ENCODE measurements around the gene TAB3. TPM values are rescaled to one million over a fixed set of nuclear protein-coding genes. Genes with fewer than 3 reads are reported as not detected.
A peak's percentile ranks its signal among the peaks of the same experiment; 100 is the strongest.

The TAB3 gene, protein sequence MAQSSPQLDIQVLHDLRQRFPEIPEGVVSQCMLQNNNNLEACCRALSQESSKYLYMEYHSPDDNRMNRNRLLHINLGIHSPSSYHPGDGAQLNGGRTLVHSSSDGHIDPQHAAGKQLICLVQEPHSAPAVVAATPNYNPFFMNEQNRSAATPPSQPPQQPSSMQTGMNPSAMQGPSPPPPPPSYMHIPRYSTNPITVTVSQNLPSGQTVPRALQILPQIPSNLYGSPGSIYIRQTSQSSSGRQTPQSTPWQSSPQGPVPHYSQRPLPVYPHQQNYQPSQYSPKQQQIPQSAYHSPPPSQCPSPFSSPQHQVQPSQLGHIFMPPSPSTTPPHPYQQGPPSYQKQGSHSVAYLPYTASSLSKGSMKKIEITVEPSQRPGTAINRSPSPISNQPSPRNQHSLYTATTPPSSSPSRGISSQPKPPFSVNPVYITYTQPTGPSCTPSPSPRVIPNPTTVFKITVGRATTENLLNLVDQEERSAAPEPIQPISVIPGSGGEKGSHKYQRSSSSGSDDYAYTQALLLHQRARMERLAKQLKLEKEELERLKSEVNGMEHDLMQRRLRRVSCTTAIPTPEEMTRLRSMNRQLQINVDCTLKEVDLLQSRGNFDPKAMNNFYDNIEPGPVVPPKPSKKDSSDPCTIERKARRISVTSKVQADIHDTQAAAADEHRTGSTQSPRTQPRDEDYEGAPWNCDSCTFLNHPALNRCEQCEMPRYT
- 10 to 100 TPM; 13.6 to 15.7 TPM for total RNA-seq

DNA sequence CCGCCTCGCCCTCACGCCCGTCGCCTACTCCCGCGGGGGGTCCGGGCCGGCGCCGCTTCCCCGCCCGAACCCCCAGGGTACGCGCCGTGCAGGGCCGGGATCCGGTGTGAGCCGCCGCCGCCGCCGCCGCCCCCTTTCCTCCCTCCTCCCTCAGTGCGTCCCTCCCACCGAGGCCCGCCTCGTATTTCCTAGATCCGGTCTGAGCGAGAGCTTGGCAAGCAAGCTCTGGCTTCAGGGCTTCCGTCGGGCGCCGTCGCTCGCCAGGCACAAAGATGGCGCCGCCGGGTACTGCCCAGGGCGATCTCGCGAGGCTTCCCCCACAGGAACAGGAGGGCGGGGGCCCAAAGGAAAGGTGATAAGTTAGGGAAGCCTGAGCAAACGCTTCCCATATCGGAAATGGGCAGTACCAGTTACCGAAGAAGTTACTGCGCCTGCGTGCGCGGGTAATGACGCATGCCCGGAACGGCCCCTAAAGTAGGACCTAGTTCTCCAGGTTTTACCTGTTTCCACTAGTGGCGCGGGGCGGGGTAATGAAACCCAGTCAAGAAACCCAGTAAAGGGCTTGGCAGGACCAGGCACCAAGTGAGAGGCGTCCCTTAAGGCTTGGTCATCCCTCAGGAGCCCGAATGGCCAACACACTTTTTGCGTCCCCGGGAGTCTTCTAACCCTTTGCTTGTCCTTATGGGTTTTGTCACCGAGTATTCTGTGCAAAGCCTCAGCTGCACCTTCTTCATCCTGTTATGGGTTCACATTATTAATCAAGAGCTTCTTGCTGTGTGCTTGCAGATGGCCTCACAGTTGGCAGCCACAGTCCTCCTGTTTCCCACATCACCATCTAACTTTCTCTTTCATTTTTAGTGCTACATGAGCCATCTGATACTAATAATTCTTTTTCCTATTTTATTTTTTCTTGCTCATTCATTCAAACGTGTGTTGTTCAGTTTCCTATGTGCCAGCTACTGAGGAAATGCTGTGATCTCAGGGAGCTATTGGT, at the start of gene TAB3:
TSS of gene TAB3 (minus strand) at position 108 of the 994 bp plus-strand sequence. CDS start 29,666 bp downstream, outside the sequence.
- peak within 1 kb of the TSS; percentile 93 for H3K27ac Mint-ChIP-seq
- intact Hi-C loops (cut with micrococcal nuclease), result loop anchor here (1.0 to 5.0 kb wide), 8 partner anchors 58 to 312 kb away; partner anchors contain the start of genes GK and TASL
- peak within 1 kb of the TSS; percentile 85 for H3K4me3 Mint-ChIP-seq
- no peaks in the 10 kb centered on the region for H3K9me3 Mint-ChIP-seq
- peak; percentile 95 for DNase-seq
- H3K36me3 Mint-ChIP-seq (ENCODE audit: low read depth), result peaks cover 2% of the 10 kb centered on the region
- H3K27me3 Mint-ChIP-seq (ENCODE audit: low read depth), result no peaks in the 10 kb centered on the region
- CTCF ChIA-PET, result interaction anchor here (3.3 kb wide), 1 partner anchor 154 kb away, joined by 13 read pairs; no protein-coding TSS in a partner anchor
- peaks cover 30% of the 10 kb centered on the region for H3K4me1 Mint-ChIP-seq (ENCODE audit: low read depth)

DNA sequence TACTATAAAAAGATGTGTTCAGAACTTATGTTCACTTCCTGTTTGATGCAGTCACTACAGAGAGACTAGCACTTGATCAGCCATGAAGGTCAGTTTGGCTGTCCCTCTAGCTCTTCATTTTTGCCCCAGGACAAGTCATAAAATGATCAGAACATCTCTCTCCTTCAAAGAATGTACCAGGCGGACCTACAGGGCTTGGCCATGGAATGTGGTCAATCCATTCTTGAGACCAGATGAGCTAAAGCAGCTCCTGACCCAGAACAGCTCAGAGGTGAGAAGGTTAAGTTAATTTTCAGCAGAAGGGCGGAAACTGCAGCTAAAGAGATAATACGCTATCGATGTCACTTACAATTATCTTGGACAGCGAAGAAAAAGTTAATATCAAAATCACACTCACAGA, 49.2 kb upstream of the TAB3 start:
- no peaks in the 10 kb centered on the region for H3K27me3 Mint-ChIP-seq (ENCODE audit: low read depth)

DNA sequence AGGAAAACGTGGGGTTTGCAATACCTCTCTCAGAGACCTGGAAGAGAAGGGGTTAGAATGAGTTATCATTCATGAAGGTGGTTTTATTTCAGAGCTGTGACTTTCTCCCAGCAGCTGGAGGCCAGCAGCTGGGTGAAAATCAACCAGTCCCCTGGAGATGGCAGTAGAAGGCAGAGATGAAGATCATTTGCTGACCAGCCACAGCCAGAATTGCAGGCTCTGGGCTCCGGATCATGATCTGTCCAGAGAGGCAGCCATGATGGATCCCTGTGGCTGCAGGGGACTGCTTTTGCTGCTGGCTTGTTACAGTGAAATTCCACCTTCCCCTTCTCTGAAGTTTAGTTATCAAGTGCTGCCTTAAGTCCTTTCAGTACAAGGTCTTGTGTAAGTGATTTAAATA, 46.9 kb upstream of the TAB3 start:
- H3K27ac Mint-ChIP-seq, result no peak overlapping the region
- H3K4me3 Mint-ChIP-seq, result no peak overlapping the region
- H3K27me3 Mint-ChIP-seq (ENCODE audit: low read depth), result no peaks in the 10 kb centered on the region
- H3K4me1 Mint-ChIP-seq (ENCODE audit: low read depth), result no peaks in the 10 kb centered on the region
- no peaks in the 10 kb centered on the region for H3K36me3 Mint-ChIP-seq (ENCODE audit: low read depth)
- CTCF ChIA-PET, result no interaction called here
- no peak for DNase-seq
- intact Hi-C loops (cut with micrococcal nuclease), result no loop called here
- H3K9me3 Mint-ChIP-seq, result no peaks in the 10 kb centered on the region

More for the DNA sequence above, 49.2 kb upstream of the TAB3 start:
- no peak overlapping the region for H3K27ac Mint-ChIP-seq
- intact Hi-C loops (cut with micrococcal nuclease), result no loop called here
- H3K4me3 Mint-ChIP-seq, result no peak overlapping the region
- no peak for DNase-seq
- H3K4me1 Mint-ChIP-seq (ENCODE audit: low read depth), result no peaks in the 10 kb centered on the region
- H3K36me3 Mint-ChIP-seq (ENCODE audit: low read depth), result no peaks in the 10 kb centered on the region
- CTCF ChIA-PET, result no interaction called here
- H3K9me3 Mint-ChIP-seq, result no peaks in the 10 kb centered on the region

DNA sequence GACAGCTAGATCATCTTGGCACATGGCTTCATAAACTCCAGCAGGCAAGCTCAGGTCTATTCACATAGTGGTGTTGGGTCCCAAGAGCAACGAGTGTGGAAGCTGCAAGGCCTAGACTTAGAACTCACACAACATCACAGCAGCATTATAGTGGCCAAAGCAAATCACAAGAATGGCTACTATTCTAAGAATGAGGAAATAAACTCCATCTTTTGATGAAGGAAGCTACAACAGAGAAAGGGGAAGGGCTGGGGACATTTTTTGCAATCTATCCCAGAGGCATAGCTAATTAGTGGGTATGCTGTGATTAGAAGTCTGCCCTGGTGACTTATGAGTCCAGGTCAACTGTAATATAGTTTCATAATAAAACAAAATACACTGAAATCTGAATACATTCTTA, 42.9 kb upstream of the TAB3 start:
- DNase-seq, result no peak
- no peak overlapping the region for H3K4me3 Mint-ChIP-seq
- H3K9me3 Mint-ChIP-seq, result no peaks in the 10 kb centered on the region
- H3K27me3 Mint-ChIP-seq (ENCODE audit: low read depth), result no peaks in the 10 kb centered on the region
- no peak overlapping the region for H3K27ac Mint-ChIP-seq
- H3K4me1 Mint-ChIP-seq (ENCODE audit: low read depth), result no peaks in the 10 kb centered on the region
- intact Hi-C loops (cut with micrococcal nuclease), result no loop called here
- no peaks in the 10 kb centered on the region for H3K36me3 Mint-ChIP-seq (ENCODE audit: low read depth)
- CTCF ChIA-PET, result no interaction called here

DNA sequence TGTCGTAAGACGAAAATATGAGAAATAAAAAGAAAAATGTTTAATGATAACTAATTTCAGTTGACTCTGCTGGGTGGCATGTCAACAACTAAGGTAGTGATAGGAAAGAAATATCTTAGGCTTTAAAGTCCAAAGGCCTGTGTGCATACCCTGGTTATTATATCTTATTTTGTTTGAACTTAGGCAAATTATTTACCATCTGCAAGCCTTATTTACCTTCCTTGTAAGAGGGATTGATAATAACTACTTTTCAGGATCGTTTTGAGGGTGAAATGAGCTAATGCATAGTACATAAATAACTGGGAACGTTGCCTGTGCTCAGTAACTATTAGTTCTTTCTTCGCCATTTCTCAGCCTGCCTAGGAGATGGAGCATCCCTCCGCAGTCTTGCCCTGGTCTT, 41.6 kb upstream of the TAB3 start:
- no peaks in the 10 kb centered on the region for H3K4me1 Mint-ChIP-seq (ENCODE audit: low read depth)
- intact Hi-C loops (cut with micrococcal nuclease), result no loop called here
- no peak for DNase-seq
- no peaks in the 10 kb centered on the region for H3K9me3 Mint-ChIP-seq
- no peaks in the 10 kb centered on the region for H3K27me3 Mint-ChIP-seq (ENCODE audit: low read depth)
- no peak overlapping the region for H3K4me3 Mint-ChIP-seq
- H3K27ac Mint-ChIP-seq, result no peak overlapping the region
- no peaks in the 10 kb centered on the region for H3K36me3 Mint-ChIP-seq (ENCODE audit: low read depth)
- CTCF ChIA-PET, result no interaction called here

DNA sequence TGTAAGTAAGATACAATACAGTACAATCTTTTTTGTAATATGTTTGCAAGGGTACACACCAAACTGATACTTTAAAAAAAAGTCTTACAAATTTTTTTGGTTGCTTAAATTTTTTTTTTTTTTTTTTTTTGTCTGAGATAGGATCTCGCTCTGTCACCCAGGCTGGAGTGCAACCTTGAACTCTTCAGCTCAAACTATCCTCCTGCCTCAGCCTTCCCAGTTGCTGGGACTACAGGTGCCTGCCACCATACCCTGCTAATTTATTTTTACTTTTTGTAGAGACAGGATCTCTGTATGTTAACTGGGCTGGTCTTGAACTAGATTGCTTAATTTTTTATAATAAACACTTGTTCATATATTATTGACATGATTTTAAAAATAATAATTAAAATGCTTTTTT, 41.1 kb upstream of the TAB3 start:
- no peak overlapping the region for H3K27ac Mint-ChIP-seq
- no peaks in the 10 kb centered on the region for H3K27me3 Mint-ChIP-seq (ENCODE audit: low read depth)
- H3K9me3 Mint-ChIP-seq, result no peaks in the 10 kb centered on the region
- no peak overlapping the region for H3K4me3 Mint-ChIP-seq
- intact Hi-C loops (cut with micrococcal nuclease), result no loop called here
- no peak for DNase-seq
- CTCF ChIA-PET, result interaction anchor here (0.6 kb wide), 1 partner anchor 74 kb away, joined by 3 read pairs; no protein-coding TSS in a partner anchor
- no peaks in the 10 kb centered on the region for H3K36me3 Mint-ChIP-seq (ENCODE audit: low read depth)
- no peaks in the 10 kb centered on the region for H3K4me1 Mint-ChIP-seq (ENCODE audit: low read depth)

DNA sequence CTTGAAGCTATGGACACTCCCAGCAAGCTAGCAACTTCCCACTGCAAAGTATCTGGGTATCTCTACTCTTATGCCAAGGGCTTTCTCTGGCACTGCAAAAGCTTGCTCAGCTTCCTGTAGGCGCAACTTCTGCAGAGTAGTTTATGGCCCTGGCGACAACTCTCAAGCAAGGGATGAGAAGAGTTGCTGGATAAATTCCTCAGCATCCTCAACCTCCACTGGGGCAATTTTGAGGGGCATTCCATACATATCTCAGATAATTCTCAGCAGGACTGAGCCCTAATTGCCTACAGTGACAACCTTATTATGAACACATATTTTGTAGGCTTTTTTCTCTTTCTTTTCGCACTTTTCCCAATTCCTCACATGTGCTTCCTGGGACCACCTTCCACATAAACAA, 31.2 kb upstream of the TAB3 start:
- Mint-ChIP-seq H3K27me3 (ENCODE audit: low read depth) (no peaks in the 10 kb centered on the region), H3K27ac (no peak overlapping the region), H3K4me1 (ENCODE audit: low read depth) (no peaks in the 10 kb centered on the region), H3K9me3 (no peaks in the 10 kb centered on the region), H3K36me3 (ENCODE audit: low read depth) (no peaks in the 10 kb centered on the region), H3K4me3 (no peak overlapping the region)
- intact Hi-C loops (cut with micrococcal nuclease), result no loop called here
- no peak for DNase-seq
- CTCF ChIA-PET, result no interaction called here

DNA sequence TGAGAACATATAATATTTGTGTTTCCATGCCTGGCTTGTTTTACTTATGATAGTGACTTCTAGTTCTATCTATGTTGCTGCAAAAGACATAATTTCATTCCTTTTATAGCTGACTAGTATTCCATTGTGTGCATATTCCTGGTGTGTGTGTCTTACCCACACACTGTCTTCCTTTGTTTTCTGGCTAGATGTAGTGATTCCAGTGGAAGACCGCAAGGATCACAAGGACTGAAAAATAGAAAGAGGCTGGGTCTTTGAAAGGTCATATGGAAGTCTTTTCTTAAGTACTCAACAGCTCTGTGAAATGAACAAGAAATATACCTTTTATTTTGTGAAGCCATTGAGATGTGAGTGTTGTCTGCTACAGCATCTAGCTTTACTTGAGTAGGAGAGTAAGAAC, 29.4 kb upstream of the TAB3 start:
- DNase-seq, result no peak
- Mint-ChIP-seq H3K36me3 (ENCODE audit: low read depth) (no peaks in the 10 kb centered on the region), H3K27me3 (ENCODE audit: low read depth) (no peaks in the 10 kb centered on the region), H3K4me1 (ENCODE audit: low read depth) (no peaks in the 10 kb centered on the region), H3K4me3 (no peak overlapping the region), H3K9me3 (no peaks in the 10 kb centered on the region), H3K27ac (no peak overlapping the region)
- intact Hi-C loops (cut with micrococcal nuclease), result no loop called here
- CTCF ChIA-PET, result no interaction called here

DNA sequence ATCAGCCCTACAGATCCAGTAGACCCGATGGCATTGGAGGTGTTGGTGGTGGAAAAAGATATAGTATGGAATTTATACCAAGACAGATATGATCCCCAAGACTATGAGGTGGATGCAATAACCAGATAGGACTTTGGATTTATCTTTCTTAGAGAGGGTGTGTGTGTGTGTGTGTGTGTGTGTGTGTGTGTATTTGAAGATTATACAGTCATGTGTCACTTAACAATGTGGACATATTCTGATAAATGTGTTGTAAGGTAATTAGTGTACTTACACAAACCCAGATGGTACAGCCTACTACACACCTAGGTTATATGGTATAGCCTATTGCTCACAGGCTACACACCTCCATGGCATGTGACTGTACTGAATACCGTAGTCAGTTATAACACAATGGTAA, 24.4 kb upstream of the TAB3 start:
- CTCF ChIA-PET, result no interaction called here
- H3K27ac Mint-ChIP-seq, result no peak overlapping the region
- no peak for DNase-seq
- H3K4me1 Mint-ChIP-seq (ENCODE audit: low read depth), result peaks cover 8% of the 10 kb centered on the region
- H3K36me3 Mint-ChIP-seq (ENCODE audit: low read depth), result no peaks in the 10 kb centered on the region
- intact Hi-C loops (cut with micrococcal nuclease), result no loop called here
- no peak overlapping the region for H3K4me3 Mint-ChIP-seq
- no peaks in the 10 kb centered on the region for H3K27me3 Mint-ChIP-seq (ENCODE audit: low read depth)
- no peaks in the 10 kb centered on the region for H3K9me3 Mint-ChIP-seq

DNA sequence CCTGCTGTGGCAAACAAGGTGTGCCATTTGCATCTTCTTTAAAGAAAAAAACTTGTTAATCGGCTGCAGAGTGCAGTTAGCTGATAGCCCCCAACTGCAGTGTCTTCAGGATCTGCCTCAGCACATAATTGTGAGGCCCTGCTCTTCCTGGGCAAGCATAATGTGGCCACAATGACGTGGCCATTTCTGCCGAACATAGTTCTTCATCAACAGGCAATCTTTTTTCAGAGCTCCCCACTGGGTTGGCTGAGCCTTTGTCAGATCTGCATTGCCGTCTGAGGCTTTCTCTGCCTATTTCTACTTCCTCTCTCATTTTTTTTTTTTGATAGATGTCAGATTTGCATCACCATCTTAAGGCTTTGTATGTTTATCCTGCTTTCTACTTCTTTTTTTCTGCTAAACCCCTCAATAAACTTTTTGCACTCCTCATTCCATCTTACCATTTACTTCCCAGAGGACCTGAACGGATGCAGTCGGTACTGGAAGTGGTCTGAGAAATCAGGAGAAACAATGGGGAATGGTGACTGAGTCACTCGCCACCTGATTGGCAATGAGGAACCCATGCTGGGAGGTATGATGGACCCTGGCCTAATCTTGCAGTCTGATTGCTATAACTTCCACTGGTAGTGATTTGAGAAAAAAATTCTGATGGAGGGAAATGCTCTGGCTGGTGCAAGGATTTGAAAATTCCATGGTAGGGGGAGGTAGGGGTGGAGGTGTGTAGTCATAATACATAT, 21.2 kb upstream of the TAB3 start:
- Mint-ChIP-seq H3K9me3 (no peaks in the 10 kb centered on the region), H3K36me3 (ENCODE audit: low read depth) (no peaks in the 10 kb centered on the region), H3K27ac (no peak overlapping the region), H3K4me1 (ENCODE audit: low read depth) (peaks cover 8% of the 10 kb centered on the region), H3K4me3 (no peak overlapping the region), H3K27me3 (ENCODE audit: low read depth) (no peaks in the 10 kb centered on the region)
- DNase-seq, result peak; percentile 10
- CTCF ChIA-PET, result interaction anchor here (0.6 kb wide), 1 partner anchor 303 kb away, joined by 4 read pairs; no protein-coding TSS in a partner anchor
- intact Hi-C loops (cut with micrococcal nuclease), result no loop called here

DNA sequence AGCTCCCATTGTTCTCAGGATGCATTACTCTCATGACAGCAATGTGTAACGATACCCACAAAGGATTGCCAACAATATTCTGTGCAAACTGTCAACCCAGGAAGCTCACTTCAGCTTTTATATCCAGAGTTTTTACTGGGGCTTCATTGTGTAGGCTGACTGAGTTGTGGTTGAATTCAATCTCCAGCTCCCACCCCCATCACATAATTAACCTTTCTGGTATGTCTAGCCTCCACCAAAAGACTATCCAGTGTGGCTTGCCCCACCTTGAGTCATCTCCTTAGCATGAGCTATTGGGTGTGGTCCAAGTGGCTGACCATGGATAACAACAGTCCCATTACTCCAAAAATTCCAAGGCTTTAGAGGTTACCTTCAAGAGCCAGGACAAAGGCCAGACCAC, 17.7 kb upstream of the TAB3 start:
- CTCF ChIA-PET, result no interaction called here
- no peaks in the 10 kb centered on the region for H3K36me3 Mint-ChIP-seq (ENCODE audit: low read depth)
- intact Hi-C loops (cut with micrococcal nuclease), result no loop called here

More for the DNA sequence above, 17.7 kb upstream of the TAB3 start:
- DNase-seq, result no peak
- Mint-ChIP-seq H3K27ac (no peak overlapping the region), H3K9me3 (no peaks in the 10 kb centered on the region), H3K4me1 (ENCODE audit: low read depth) (peaks cover 8% of the 10 kb centered on the region), H3K4me3 (no peak overlapping the region), H3K27me3 (ENCODE audit: low read depth) (no peaks in the 10 kb centered on the region)

All from activated naive CD4-positive, alpha-beta T cell treated with anti-CD3 and anti-CD28 coated beads for 36 hours (primary cell).